GM12878 (cell line): ENCODE measurements around the gene CRTC1. TPM values are rescaled to one million over a fixed set of nuclear protein-coding genes. Genes with fewer than 3 reads are reported as not detected.
A peak's percentile ranks its signal among the peaks of the same experiment; 100 is the strongest.

Source experiments
- CHD1 ChIP-seq: IDR thresholded peaks from 2 replicates; pipeline ENCODE4 v1.6.1; 2012; ENCODE audit warnings: low read depth, low read length, improper control_type of control experiment
- PAX5 ChIP-seq: IDR thresholded peaks from 2 replicates; pipeline ENCODE4 v1.6.1; 2011; ENCODE audit warnings: low read depth, low read length, borderline replicate concordance
- polyA plus RNA-seq, 11 experiments: library from polyadenylated mRNA; depleted of rRNA in 4 of 11; unstranded in 6 of 11; stranded (reverse) in 5 of 11; fragments of >200 nt; fragmentation: Nextera tagmentation in 4 of 11; fragmentation: Illumina TruSeq in 1 of 11; extraction: Ambion mirVana in 4 of 11; extraction: Trizol in 1 of 11; gene quantifications; 1 replicate in 1 of 11; 2 replicates in 10 of 11; pipeline versions ENCODE4 v1.2.1 to v1.2.3, GENCODE V29; 2011 to 2016; ENCODE audit warnings: inconsistent platforms in 2 of 11, missing spikeins in 2 of 11, low read depth in 1 of 11
- total RNA-seq, 4 experiments: library from RNA; depleted of rRNA in 3 of 4; stranded (reverse); fragments of >200 nt in 3 of 4; fragmentation: Illumina TruSeq in 1 of 4; extraction: Trizol in 1 of 4; gene quantifications; 2 replicates each; pipeline versions ENCODE4 v1.2.1 to v1.2.3, GENCODE V29; 2013 to 2021
- TF ChIP-seq, protein P1 (sequence below): fragments of 150-350 bp; IDR thresholded peaks from 2 replicates; pipeline ENCODE4 v1.6.1; 2014; ENCODE audit warnings: mild to moderate bottlenecking, low read depth, low read length
- TF ChIP-seq, protein P2 (sequence below): fragments of 450-650 bp; IDR thresholded peaks from 2 replicates; pipeline ENCODE4 v1.6.1; 2018; ENCODE audit warnings: mild to moderate bottlenecking, low read depth, moderate library complexity; ENCODE audit not compliant: partially characterized antibody
- TF ChIP-seq, protein P3 (sequence below), 3 experiments: IDR thresholded peaks in 2 of 3; conservative IDR thresholded peaks in 1 of 3; 2 replicates each; pipeline ENCODE4 v1.5.1; 2011; ENCODE audit warnings: low read depth in 3 of 3, low read length in 3 of 3, mild to moderate bottlenecking in 3 of 3, control low read depth in 2 of 3, moderate library complexity in 2 of 3, inconsistent platforms in 1 of 3, mixed read lengths in 1 of 3; ENCODE audit not compliant: control insufficient read depth in 2 of 3, insufficient read depth in 1 of 3; ENCODE audit errors: extremely low read depth in 1 of 3

CRTC1 gene
- total and polyA plus RNA-seq, 10 of the 15 experiments (the other 5 are each of a cell fraction or from before 2014, with no cell fraction given): 0.02 to 4.6 (median 1.1) TPM; not detected in 1

DNA sequence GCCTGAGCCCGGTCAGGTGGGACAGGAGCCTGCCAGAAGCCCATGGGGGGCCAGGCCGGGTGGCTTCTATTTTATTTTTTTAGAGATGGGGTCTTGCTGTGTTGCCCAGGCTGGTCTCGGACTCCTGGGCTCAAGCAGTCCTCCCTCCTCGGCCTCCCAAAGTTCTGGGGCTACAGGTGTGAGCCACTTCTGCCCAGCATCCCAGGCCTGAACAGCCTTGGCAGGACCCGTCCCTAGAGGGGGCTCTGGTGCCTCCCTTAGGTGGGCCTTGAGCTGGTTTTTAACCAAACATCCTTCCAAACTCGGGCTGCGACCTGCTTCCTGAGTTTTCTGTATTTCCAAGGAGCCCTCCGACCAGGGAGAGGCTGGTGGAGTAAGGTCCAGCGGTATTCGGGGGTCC is 97.2 kb downstream of the CRTC1 start (continued):
- TF ChIP-seq, protein P1, sequence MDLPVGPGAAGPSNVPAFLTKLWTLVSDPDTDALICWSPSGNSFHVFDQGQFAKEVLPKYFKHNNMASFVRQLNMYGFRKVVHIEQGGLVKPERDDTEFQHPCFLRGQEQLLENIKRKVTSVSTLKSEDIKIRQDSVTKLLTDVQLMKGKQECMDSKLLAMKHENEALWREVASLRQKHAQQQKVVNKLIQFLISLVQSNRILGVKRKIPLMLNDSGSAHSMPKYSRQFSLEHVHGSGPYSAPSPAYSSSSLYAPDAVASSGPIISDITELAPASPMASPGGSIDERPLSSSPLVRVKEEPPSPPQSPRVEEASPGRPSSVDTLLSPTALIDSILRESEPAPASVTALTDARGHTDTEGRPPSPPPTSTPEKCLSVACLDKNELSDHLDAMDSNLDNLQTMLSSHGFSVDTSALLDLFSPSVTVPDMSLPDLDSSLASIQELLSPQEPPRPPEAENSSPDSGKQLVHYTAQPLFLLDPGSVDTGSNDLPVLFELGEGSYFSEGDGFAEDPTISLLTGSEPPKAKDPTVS: no peak
- TF ChIP-seq, protein P2, sequence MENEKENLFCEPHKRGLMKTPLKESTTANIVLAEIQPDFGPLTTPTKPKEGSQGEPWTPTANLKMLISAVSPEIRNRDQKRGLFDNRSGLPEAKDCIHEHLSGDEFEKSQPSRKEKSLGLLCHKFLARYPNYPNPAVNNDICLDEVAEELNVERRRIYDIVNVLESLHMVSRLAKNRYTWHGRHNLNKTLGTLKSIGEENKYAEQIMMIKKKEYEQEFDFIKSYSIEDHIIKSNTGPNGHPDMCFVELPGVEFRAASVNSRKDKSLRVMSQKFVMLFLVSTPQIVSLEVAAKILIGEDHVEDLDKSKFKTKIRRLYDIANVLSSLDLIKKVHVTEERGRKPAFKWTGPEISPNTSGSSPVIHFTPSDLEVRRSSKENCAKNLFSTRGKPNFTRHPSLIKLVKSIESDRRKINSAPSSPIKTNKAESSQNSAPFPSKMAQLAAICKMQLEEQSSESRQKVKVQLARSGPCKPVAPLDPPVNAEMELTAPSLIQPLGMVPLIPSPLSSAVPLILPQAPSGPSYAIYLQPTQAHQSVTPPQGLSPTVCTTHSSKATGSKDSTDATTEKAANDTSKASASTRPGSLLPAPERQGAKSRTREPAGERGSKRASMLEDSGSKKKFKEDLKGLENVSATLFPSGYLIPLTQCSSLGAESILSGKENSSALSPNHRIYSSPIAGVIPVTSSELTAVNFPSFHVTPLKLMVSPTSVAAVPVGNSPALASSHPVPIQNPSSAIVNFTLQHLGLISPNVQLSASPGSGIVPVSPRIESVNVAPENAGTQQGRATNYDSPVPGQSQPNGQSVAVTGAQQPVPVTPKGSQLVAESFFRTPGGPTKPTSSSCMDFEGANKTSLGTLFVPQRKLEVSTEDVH: no peak
- TF ChIP-seq PAX5: no peak
- TF ChIP-seq CHD1: no peak
- TF ChIP-seq, protein P3, sequence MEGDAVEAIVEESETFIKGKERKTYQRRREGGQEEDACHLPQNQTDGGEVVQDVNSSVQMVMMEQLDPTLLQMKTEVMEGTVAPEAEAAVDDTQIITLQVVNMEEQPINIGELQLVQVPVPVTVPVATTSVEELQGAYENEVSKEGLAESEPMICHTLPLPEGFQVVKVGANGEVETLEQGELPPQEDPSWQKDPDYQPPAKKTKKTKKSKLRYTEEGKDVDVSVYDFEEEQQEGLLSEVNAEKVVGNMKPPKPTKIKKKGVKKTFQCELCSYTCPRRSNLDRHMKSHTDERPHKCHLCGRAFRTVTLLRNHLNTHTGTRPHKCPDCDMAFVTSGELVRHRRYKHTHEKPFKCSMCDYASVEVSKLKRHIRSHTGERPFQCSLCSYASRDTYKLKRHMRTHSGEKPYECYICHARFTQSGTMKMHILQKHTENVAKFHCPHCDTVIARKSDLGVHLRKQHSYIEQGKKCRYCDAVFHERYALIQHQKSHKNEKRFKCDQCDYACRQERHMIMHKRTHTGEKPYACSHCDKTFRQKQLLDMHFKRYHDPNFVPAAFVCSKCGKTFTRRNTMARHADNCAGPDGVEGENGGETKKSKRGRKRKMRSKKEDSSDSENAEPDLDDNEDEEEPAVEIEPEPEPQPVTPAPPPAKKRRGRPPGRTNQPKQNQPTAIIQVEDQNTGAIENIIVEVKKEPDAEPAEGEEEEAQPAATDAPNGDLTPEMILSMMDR (IDR thresholded peaks at IDR 0.05 in 2 of 3, conservative IDR thresholded peaks at IDR 0.05 in 1 of 3; ENCODE audit: control insufficient read depth in 2 of 3, extremely low read depth in 1 of 3, insufficient read depth in 1 of 3, low read depth in 3 of 3, low read length in 3 of 3): peak; percentile 22 to 37 (median 28); a peak in 3 of 6 replicates
